ENCODE measurements around the gene KLC4. TPM values are rescaled to one million over a fixed set of nuclear protein-coding genes. Genes with fewer than 3 reads are reported as not detected.
"Not testable (repeated sequence)": the region's sequence is repeated elsewhere in the genome, so short reads cannot be mapped to it uniquely, and the experiment has no call there.

Gene KLC4
- total RNA-seq, 1 experiment from 2014 or later: 58.8 TPM

GRCh38 chr6:43091436-43091991 is 32.1 kb downstream of the KLC4 start:
- no peak for DNase-seq (ENCODE audit: low spot score)

GRCh38 chr6:43092635-43093034 is 33.2 kb downstream of the KLC4 start:
- DNase-seq (ENCODE audit: low spot score): no peak

GRCh38 chr6:43093436-43094289 is 34.2 kb downstream of the KLC4 start:
- peak; percentile 2 for DNase-seq (ENCODE audit: low spot score)

- peak; percentile 43 for DNase-seq (ENCODE audit: low spot score)
Measured at GRCh38 chr6:43095939-43096338, 36.5 kb downstream of the KLC4 start.

GRCh38 chr6:43096451-43097097 is 37.1 kb downstream of the KLC4 start:
- peak; percentile 82 for DNase-seq (ENCODE audit: low spot score)

GRCh38 chr6:43097098-43097489 is 37.7 kb downstream of the KLC4 start:
- no peak for DNase-seq (ENCODE audit: low spot score)

GRCh38 chr6:43097502-43097901 is 38.1 kb downstream of the KLC4 start:
- DNase-seq (ENCODE audit: low spot score): no peak

- DNase-seq (ENCODE audit: low spot score): no peak
Measured at GRCh38 chr6:43101497-43101896, 42.1 kb downstream of the KLC4 start.

GRCh38 chr6:43103253-43103876 is 43.9 kb downstream of the KLC4 start:
- no peak for DNase-seq (ENCODE audit: low spot score)

- no peak for DNase-seq (ENCODE audit: low spot score)
Measured at GRCh38 chr6:43105538-43106222, 46.2 kb downstream of the KLC4 start.

- DNase-seq (ENCODE audit: low spot score): no peak
Measured at GRCh38 chr6:43107344-43108062, 48.1 kb downstream of the KLC4 start.

GRCh38 chr6:43113431-43114260 is 54.2 kb downstream of the KLC4 start:
- peak; percentile 28 for DNase-seq (ENCODE audit: low spot score)

- DNase-seq (ENCODE audit: low spot score): no peak
Measured at GRCh38 chr6:43115365-43115764, 55.9 kb downstream of the KLC4 start.

- not testable (repeated sequence) for DNase-seq (ENCODE audit: low spot score)
Measured at GRCh38 chr6:43117466-43117865, 58.0 kb downstream of the KLC4 start.

- no peak for DNase-seq (ENCODE audit: low spot score)
Measured at GRCh38 chr6:43119482-43119881, 60.1 kb downstream of the KLC4 start.

- no peak for DNase-seq (ENCODE audit: low spot score)
Measured at GRCh38 chr6:43120101-43120763, 60.8 kb downstream of the KLC4 start.

GRCh38 chr6:43120944-43121913 is 61.8 kb downstream of the KLC4 start:
- DNase-seq (ENCODE audit: low spot score): no peak

- no peak for DNase-seq (ENCODE audit: low spot score)
Measured at GRCh38 chr6:43122146-43122545, 62.7 kb downstream of the KLC4 start.

Measured in HT-29 (cell line).